ENCODE data around the gene PHAF1.
A peak's percentile ranks its signal among the peaks of the same experiment; 100 is the strongest.

Gene PHAF1

GRCh38 chr16:67188798-67189197, 79.1 kb downstream of the PHAF1 start:
- DNase-seq (ENCODE audit: low read depth, low spot score) = no peak
- ChIA-PET POLR2A (no interaction called here), CTCF (interaction anchor here (0.8 to 10.2 kb wide), 10 partner anchors 9 to 237 kb away, joined by 3 to 128 read pairs (median 26); partner anchors contain the start of genes FBXL8, NOL3 and TRADD)
- H3K4me3 ChIP-seq (ENCODE audit: low read depth, low read length) = no peak overlapping the region
- no peak for TF ChIP-seq CTCF (IDR thresholded peaks at IDR 0.05; ENCODE audit: insufficient read depth, low read length, missing control alignments)

- no peak within 1 kb of the TSS for H3K4me3 ChIP-seq (ENCODE audit: low read depth, low read length)
- DNase-seq (ENCODE audit: low read depth, low spot score) = no peak
- ChIA-PET POLR2A (no interaction called here), CTCF (interaction anchor here (2.1 to 10.2 kb wide), 4 partner anchors 8 to 238 kb away, joined by 5 to 128 read pairs (median 52); no protein-coding TSS in a partner anchor)
- TF ChIP-seq CTCF (IDR thresholded peaks at IDR 0.05; ENCODE audit: insufficient read depth, low read length, missing control alignments) = no peak
Observed at GRCh38 chr16:67190041-67190440, 80.3 kb downstream of the PHAF1 start, which contains the start of gene EXOC3L1. EXOC3L1 (minus strand) TSS chr16:67190136; CDS start chr16:67189676, 460 bp downstream.

- no peak for TF ChIP-seq CTCF (IDR thresholded peaks at IDR 0.05; ENCODE audit: insufficient read depth, low read length, missing control alignments)
- no peak for DNase-seq (ENCODE audit: low read depth, low spot score)
- ChIA-PET POLR2A (no interaction called here), CTCF (interaction anchor here (2.1 to 10.2 kb wide), 3 partner anchors 7 to 239 kb away, joined by 5 to 128 read pairs (median 90); no protein-coding TSS in a partner anchor)
- no peak overlapping the region for H3K4me3 ChIP-seq (ENCODE audit: low read depth, low read length)
Observed at GRCh38 chr16:67190448-67191399, 81.0 kb downstream of the PHAF1 start.

GRCh38 chr16:67191411-67191994, 81.8 kb downstream of the PHAF1 start:
- CTCF ChIA-PET = interaction anchor here (7.5 kb wide), 1 partner anchor 240 kb away, joined by 90 read pairs; no protein-coding TSS in a partner anchor
- peak overlapping the region; percentile 56 for H3K4me3 ChIP-seq (ENCODE audit: low read depth, low read length)
- POLR2A ChIA-PET = no interaction called here
- no peak for DNase-seq (ENCODE audit: low read depth, low spot score)
- no peak for TF ChIP-seq CTCF (IDR thresholded peaks at IDR 0.05; ENCODE audit: insufficient read depth, low read length, missing control alignments)

GRCh38 chr16:67191995-67192681, 82.4 kb downstream of the PHAF1 start, which contains the start of gene E2F4:
E2F4 (plus strand) TSS chr16:67192155; CDS start chr16:67192228, 73 bp downstream.
- DNase-seq (ENCODE audit: low read depth, low spot score) = peak; percentile 40
- no peak for TF ChIP-seq CTCF (IDR thresholded peaks at IDR 0.05; ENCODE audit: insufficient read depth, low read length, missing control alignments)
- peak within 1 kb of the TSS; percentile 97 for H3K4me3 ChIP-seq (ENCODE audit: low read depth, low read length)
- POLR2A ChIA-PET = no interaction called here
- CTCF ChIA-PET = interaction anchor here (0.9 to 9.3 kb wide), 2 partner anchors 19 to 238 kb away, joined by 3 to 83 read pairs; no protein-coding TSS in a partner anchor
